ENCODE data around the gene ZNF160. TPM values are rescaled to one million over a fixed set of nuclear protein-coding genes. Genes with fewer than 3 reads are reported as not detected.
A peak's percentile ranks its signal among the peaks of the same experiment; 100 is the strongest.
"Not testable (repeated sequence)": the region's sequence is repeated elsewhere in the genome, so short reads cannot be mapped to it uniquely, and the experiment has no call there.

Gene ZNF160
- 10 to 100 TPM; 29.5 to 90.9 (median 48.3) TPM for polyA plus RNA-seq (ENCODE audit: insufficient read length in 4 of 4)

GRCh38 chr19:53103234-53104203 is at the start of gene ZNF160:
ZNF160 (minus strand) TSS chr19:53103422; CDS start chr19:53086276, 17,146 bp downstream.
- peak; percentile 87 to 97 (median 94) for DNase-seq (ENCODE audit: low read depth in 4 of 4, low spot score in 2 of 4)

- no peak for DNase-seq (ENCODE audit: low read depth in 4 of 4, low spot score in 2 of 4)
These were observed 44.4 kb upstream of the ZNF160 start for GRCh38 chr19:53147645-53148044.

GRCh38 chr19:53140351-53140750 is 37.1 kb upstream of the ZNF160 start:
- DNase-seq (ENCODE audit: low read depth in 4 of 4, low spot score in 2 of 4), result no peak

GRCh38 chr19:53136432-53136831 is 33.2 kb upstream of the ZNF160 start:
- DNase-seq (ENCODE audit: low read depth in 4 of 4, low spot score in 2 of 4), result no peak

GRCh38 chr19:53132141-53132991 is 29.1 kb upstream of the ZNF160 start, which contains the start of gene ZNF415:
ZNF415 (minus strand) TSS chr19:53132910; CDS start chr19:53122676, 10,234 bp downstream.
- peak; percentile 69 to 92 (median 74) for DNase-seq (ENCODE audit: low read depth in 4 of 4, low spot score in 2 of 4)

DNA sequence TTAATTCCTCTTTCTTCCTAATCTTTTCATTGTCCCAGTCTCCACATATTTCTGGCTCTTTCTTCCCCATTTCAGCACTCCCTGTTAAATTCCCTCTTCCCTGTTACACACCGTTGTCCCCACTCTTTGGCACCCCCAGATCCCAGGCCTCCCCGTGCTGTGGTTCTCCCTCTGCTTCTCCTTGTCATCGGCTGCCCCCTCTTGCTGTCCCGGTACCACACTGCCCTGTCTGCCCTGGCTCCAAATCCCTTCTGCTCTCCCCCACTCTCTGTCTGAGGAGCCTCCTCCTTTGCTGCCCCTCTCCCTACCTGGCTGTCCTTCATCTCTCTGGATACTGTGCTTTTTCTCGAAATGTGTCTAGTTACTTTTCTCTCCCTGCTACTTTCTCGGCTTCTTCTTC is 28.5 kb upstream of the ZNF160 start:
- peak in 1 of 4 donors; percentile 3 for DNase-seq (ENCODE audit: low read depth in 4 of 4, low spot score in 2 of 4)

GRCh38 chr19:53131085-53131590 is 27.9 kb upstream of the ZNF160 start:
- no peak for DNase-seq (ENCODE audit: low read depth in 4 of 4, low spot score in 2 of 4)

GRCh38 chr19:53130506-53130905 is 27.3 kb upstream of the ZNF160 start:
- no peak for DNase-seq (ENCODE audit: low read depth in 4 of 4, low spot score in 2 of 4)

DNA sequence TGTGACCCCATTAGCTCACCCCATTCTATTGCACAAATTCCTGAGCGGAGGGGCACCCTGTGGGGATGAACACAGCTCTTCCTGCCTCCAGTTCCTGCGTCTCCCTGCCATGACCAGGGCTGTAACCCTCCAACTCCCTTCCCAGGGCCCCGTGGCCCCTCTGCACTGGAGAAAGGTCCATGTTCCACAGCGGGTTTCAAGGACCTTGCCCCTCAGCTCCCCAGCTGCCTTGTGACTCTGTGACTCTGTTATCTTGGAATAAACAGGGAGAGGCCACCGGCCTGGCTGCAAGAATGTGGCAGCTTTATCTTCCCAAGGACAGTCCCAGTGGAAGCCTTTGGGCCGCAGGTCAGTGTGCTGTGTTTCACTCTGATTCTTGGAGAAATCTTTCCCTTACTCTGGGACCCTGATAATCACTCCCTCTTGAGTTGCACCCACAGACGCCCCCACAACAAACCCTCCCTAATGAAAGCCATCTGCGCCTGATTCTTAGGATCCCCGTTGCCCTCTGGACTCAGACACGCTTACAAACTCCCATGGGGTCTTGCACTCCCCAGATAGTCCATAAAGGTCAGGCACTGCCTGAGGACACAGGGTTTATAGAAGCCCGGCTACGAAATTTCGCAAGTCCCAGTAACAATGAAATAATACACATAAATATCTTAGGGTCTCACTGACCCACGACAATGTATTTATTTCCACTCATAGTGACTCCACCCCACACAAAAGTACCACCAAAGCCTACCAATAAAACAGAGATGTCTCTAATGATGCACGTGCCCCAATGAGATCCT is 23.7 kb upstream of the ZNF160 start:
- DNase-seq (ENCODE audit: low read depth in 4 of 4, low spot score in 2 of 4), result not testable (repeated sequence)

GRCh38 chr19:53123400-53123799 is 20.2 kb upstream of the ZNF160 start:
- no peak for DNase-seq (ENCODE audit: low read depth in 4 of 4, low spot score in 2 of 4)

DNA sequence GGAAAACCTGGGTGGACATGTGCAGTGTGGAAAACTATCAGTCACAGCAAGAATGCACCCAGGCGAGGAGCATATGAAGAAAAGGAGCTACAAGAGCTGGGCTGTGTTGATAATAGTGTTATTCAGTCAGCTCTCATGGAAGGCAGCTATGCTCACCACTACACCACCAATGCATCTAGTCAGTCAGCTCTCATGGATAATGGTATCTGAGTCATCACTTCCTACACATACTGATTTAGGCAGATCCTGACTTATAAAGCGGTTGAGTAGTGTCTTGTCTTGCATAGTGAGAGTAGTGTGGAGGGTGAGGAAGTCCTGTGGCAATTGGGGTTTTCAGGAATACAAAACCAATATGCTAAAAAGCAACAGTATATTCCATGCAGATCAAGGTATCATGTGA is 9.1 kb upstream of the ZNF160 start:
- DNase-seq (ENCODE audit: low read depth in 4 of 4, low spot score in 2 of 4), result no peak

DNA sequence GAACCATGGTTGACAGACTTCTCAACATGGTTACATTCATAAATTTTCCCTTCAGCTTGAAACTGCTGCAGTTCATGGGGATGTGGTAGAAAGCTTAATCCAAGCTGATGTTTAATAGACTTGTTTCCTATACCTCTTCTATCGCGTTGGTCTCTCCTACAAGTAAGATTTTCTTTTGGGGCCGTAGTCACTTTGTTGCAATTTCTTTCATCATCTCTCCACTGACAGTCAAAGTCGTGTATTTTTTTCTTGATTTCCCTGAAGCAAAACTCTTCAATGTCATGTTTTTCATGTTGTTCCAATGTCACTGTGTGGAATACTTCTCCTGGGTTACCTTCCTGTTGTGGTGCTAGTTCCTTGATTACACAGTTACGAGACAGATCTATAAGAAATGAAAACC is 6.3 kb upstream of the ZNF160 start:
- DNase-seq (ENCODE audit: low read depth in 4 of 4, low spot score in 2 of 4), result no peak

GRCh38 chr19:53102756-53103233 is 427 bp downstream of the ZNF160 start:
- no peak for DNase-seq (ENCODE audit: low read depth in 4 of 4, low spot score in 2 of 4)

GRCh38 chr19:53102206-53102755 is 941 bp downstream of the ZNF160 start:
- DNase-seq (ENCODE audit: low read depth in 4 of 4, low spot score in 2 of 4), result peak in 1 of 4 donors; percentile 13

- no peak for DNase-seq (ENCODE audit: low read depth in 4 of 4, low spot score in 2 of 4)
These were observed 1.7 kb downstream of the ZNF160 start for GRCh38 chr19:53101518-53101917.

GRCh38 chr19:53098570-53098969 is 4.7 kb downstream of the ZNF160 start:
- not testable (repeated sequence) for DNase-seq (ENCODE audit: low read depth in 4 of 4, low spot score in 2 of 4)

- DNase-seq (ENCODE audit: low read depth in 4 of 4, low spot score in 2 of 4), result not testable (repeated sequence)
These were observed 6.1 kb downstream of the ZNF160 start for GRCh38 chr19:53096982-53097690.

- DNase-seq (ENCODE audit: low read depth in 4 of 4, low spot score in 2 of 4), result not testable (repeated sequence)
These were observed 6.6 kb downstream of the ZNF160 start for GRCh38 chr19:53096579-53096978.
